Measurements from ENCODE around the gene MIF.
"Not testable (repeated sequence)": the region's sequence is repeated elsewhere in the genome, so short reads cannot be mapped to it uniquely, and the experiment has no call there.

MIF gene

GRCh38 chr22:23922921-23923320 is 28.7 kb downstream of the MIF start:
- TF ChIP-seq CTCF (IDR thresholded peaks at IDR 0.05; ENCODE audit: control insufficient read depth, insufficient read depth, low read depth, low read length, missing control alignments): no peak
- H3K4me3 ChIP-seq (ENCODE audit: control insufficient read depth, low read depth, low read length): no peak overlapping the region
- no peak for DNase-seq (ENCODE audit: low read depth)

- TF ChIP-seq CTCF (IDR thresholded peaks at IDR 0.05; ENCODE audit: control insufficient read depth, insufficient read depth, low read depth, low read length, missing control alignments): no peak
- H3K4me3 ChIP-seq (ENCODE audit: control insufficient read depth, low read depth, low read length): no peak overlapping the region
- DNase-seq (ENCODE audit: low read depth): no peak
Measured at GRCh38 chr22:23925020-23925606, 30.9 kb downstream of the MIF start.

DNA sequence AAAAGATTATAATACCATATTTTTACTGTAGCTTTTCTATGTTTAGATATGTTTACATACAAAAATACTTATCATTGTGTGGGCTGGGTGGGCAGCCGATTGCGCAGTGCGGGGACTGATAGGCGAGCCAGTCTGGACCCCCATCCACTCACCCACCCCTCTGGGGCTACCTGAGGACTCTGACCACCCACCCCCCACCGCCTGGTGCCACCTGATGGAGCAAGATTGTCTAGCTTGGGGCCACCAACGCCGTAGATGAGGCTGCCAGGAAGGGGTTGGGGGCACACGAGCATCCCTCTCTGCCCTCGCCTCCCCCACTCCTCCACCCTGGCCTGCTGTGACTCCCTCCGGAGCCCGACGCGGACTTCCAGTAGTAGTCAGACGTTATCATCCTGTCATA is 32.4 kb downstream of the MIF start:
- no peak for DNase-seq (ENCODE audit: low read depth)
- no peak overlapping the region for H3K4me3 ChIP-seq (ENCODE audit: control insufficient read depth, low read depth, low read length)
- TF ChIP-seq CTCF (IDR thresholded peaks at IDR 0.05; ENCODE audit: control insufficient read depth, insufficient read depth, low read depth, low read length, missing control alignments): no peak

DNA sequence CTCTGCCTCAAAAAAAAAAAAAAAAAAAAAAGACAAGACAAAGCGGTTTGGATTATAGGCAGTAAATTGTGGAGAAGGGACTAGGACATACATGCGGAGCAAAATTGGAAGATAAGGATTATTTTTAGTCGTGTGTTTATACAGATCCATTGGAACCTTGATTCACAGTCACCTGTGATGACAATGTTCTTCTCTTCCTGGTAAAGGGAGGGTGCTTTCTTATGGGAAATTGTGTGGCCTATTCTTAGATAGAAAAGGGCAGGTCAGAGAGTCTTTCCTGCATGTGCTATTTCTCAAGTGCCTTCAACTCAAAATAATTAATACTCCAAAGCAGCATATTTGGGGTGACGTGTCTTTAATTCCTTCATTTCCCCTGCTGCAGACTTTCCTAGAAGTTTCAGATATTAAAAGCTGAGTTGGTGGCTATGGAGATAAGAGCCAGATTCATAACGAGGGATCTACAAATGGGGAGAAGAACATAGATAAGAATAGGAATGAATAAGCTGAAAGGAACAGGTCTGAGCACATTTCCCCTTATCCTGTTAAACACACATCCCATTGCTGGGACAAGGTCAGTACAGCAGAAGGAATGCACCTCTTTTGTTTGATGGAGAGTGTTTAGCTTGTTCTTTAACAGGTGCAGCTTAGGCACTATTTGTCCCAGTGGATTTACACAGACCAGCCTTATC is 44.3 kb downstream of the MIF start:
- DNase-seq (ENCODE audit: low read depth): no peak
- H3K4me3 ChIP-seq (ENCODE audit: control insufficient read depth, low read depth, low read length): no peak overlapping the region
- no peak for TF ChIP-seq CTCF (IDR thresholded peaks at IDR 0.05; ENCODE audit: control insufficient read depth, insufficient read depth, low read depth, low read length, missing control alignments)

- no peak for TF ChIP-seq CTCF (IDR thresholded peaks at IDR 0.05; ENCODE audit: control insufficient read depth, insufficient read depth, low read depth, low read length, missing control alignments)
- no peak for DNase-seq (ENCODE audit: low read depth)
- H3K4me3 ChIP-seq (ENCODE audit: control insufficient read depth, low read depth, low read length): no peak overlapping the region
Measured at GRCh38 chr22:23939017-23939357, 44.8 kb downstream of the MIF start.

DNA sequence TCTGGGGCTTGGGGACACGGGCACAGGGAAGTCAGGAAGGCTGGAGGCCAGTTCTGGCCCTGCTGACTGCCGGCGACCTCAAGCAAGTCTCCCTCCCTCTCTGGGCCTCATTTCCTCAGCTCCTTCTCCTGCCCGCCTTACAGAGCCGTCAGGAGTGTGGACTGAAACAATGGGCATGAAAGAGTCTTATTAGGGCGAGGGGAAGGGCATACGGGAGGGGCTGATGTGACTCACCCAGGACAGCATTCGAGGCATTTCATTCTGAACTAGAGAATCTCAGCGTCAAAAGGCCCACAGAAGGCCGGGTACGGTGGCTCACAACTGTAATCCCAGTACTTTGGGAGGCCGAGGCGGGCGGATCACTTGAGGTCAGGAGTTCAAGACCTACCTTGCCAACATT is 46.0 kb downstream of the MIF start:
- DNase-seq (ENCODE audit: low read depth); H3K4me3 ChIP-seq (ENCODE audit: control insufficient read depth, low read depth, low read length): not testable (repeated sequence)

All from AG09309 (cell line).